H9 (cell line): ENCODE measurements around the gene KCNMA1. TPM values are rescaled to one million over a fixed set of nuclear protein-coding genes. Genes with fewer than 3 reads are reported as not detected.

Experiments used
- DNase-seq: peaks from one replicate; pipeline ENCODE4 v3.0.0-alpha.2; 2017
- H2AFZ ChIP-seq: one replicate; pipeline ENCODE4 v1.6.1; 2013; ENCODE audit warnings: mild to moderate bottlenecking, low read length, control low read depth, moderate library complexity
- H2AK5ac ChIP-seq: 2 replicates; pipeline ENCODE4 v1.6.1; 2013; ENCODE audit warnings: low read length, control low read depth, mixed read lengths; ENCODE audit not compliant: insufficient read length
- H2BK120ac ChIP-seq: one replicate; pipeline ENCODE4 v1.6.1; 2013; ENCODE audit warnings: low read depth, mild to moderate bottlenecking, low read length, control low read depth, inconsistent platforms; ENCODE audit not compliant: poor library complexity, severe bottlenecking
- H2BK12ac ChIP-seq: 2 replicates; pipeline ENCODE4 v1.6.1; 2013; ENCODE audit warnings: low read length, control low read depth, mixed read lengths, low read depth; ENCODE audit not compliant: insufficient read length
- H2BK15ac ChIP-seq: 2 replicates; pipeline ENCODE4 v1.6.1; 2013; ENCODE audit warnings: low read depth, low read length, control low read depth
- H2BK20ac ChIP-seq: one replicate; pipeline ENCODE4 v1.6.1; 2013; ENCODE audit warnings: low read depth, mild to moderate bottlenecking, low read length, control low read depth, inconsistent platforms; ENCODE audit not compliant: poor library complexity, severe bottlenecking
- H2BK5ac ChIP-seq: 2 replicates; pipeline ENCODE4 v1.6.1; 2013; ENCODE audit warnings: low read length, control low read depth, mixed read lengths; ENCODE audit not compliant: insufficient read length
- H3K14ac ChIP-seq: 2 replicates; pipeline ENCODE4 v1.6.1; 2013; ENCODE audit warnings: low read length, control low read depth; ENCODE audit not compliant: insufficient read depth
- H3K18ac ChIP-seq: 2 replicates; pipeline ENCODE4 v1.6.1; 2013; ENCODE audit warnings: low read depth, mild to moderate bottlenecking, mixed read lengths, low read length, control low read depth; ENCODE audit not compliant: insufficient read length
- H3K23ac ChIP-seq: 2 replicates; pipeline ENCODE4 v1.6.1; 2013; ENCODE audit warnings: low read length, control low read depth, mixed read lengths, low read depth; ENCODE audit not compliant: insufficient read length
- H3K23me2 ChIP-seq: 2 replicates; pipeline ENCODE4 v1.6.1; 2013; ENCODE audit warnings: low read depth, mild to moderate bottlenecking, mixed read lengths, low read length, control low read depth; ENCODE audit not compliant: insufficient read length, poor library complexity, severe bottlenecking
- H3K27ac ChIP-seq: 2 replicates; pipeline ENCODE4 v1.5.1; 2013; ENCODE audit warnings: low read length, control low read depth, mixed read lengths, low read depth; ENCODE audit not compliant: insufficient read length
- H3K27me3 ChIP-seq: 2 replicates; pipeline ENCODE4 v1.6.1; 2013; ENCODE audit warnings: low read length, control low read depth, inconsistent platforms; ENCODE audit not compliant: insufficient read depth
- H3K4ac ChIP-seq: 2 replicates; pipeline ENCODE4 v1.6.1; 2013; ENCODE audit warnings: low read depth, mild to moderate bottlenecking, control low read depth, inconsistent platforms, low read length, moderate library complexity
- H3K4me1 ChIP-seq: 2 replicates; pipeline ENCODE4 v1.6.1; 2013; ENCODE audit warnings: low read length, control low read depth, inconsistent platforms; ENCODE audit not compliant: insufficient read depth
- H3K4me2 ChIP-seq: 2 replicates; pipeline ENCODE4 v1.6.1; 2013; ENCODE audit warnings: low read length, control low read depth, mixed read lengths; ENCODE audit not compliant: insufficient read length, insufficient read depth
- H3K56ac ChIP-seq: 2 replicates; pipeline ENCODE4 v1.6.1; 2013; ENCODE audit warnings: low read depth, mild to moderate bottlenecking, mixed read lengths, low read length, control low read depth; ENCODE audit not compliant: insufficient read length
- H3K79me1 ChIP-seq: 2 replicates; pipeline ENCODE4 v1.6.1; 2013; ENCODE audit warnings: low read depth, mild to moderate bottlenecking, moderate library complexity, low read length, control low read depth, inconsistent platforms; ENCODE audit not compliant: insufficient read depth, poor library complexity, severe bottlenecking
- H3K79me2 ChIP-seq: 2 replicates; pipeline ENCODE4 v1.6.1; 2013; ENCODE audit warnings: low read length, control low read depth, inconsistent platforms; ENCODE audit not compliant: insufficient read depth
- H3K9ac ChIP-seq: 2 replicates; pipeline ENCODE4 v1.6.1; 2013; ENCODE audit warnings: low read length, control low read depth, mixed read lengths; ENCODE audit not compliant: insufficient read length; ENCODE audit errors: extremely low read depth
- H3K9me3 ChIP-seq: one replicate; pipeline ENCODE4 v1.6.1; 2013; ENCODE audit warnings: low read depth, low read length, inconsistent platforms; ENCODE audit not compliant: control insufficient read depth
- H3T11ph ChIP-seq: one replicate; pipeline ENCODE4 v1.6.1; 2013; ENCODE audit warnings: mild to moderate bottlenecking, low read length, control low read depth, inconsistent platforms
- H4K20me1 ChIP-seq: one replicate; pipeline ENCODE4 v1.6.1; 2013; ENCODE audit not compliant: control insufficient read depth, insufficient read length, insufficient read depth
- H4K5ac ChIP-seq: 2 replicates; pipeline ENCODE4 v1.6.1; 2013; ENCODE audit warnings: low read depth, mild to moderate bottlenecking, mixed read lengths, low read length, control low read depth; ENCODE audit not compliant: insufficient read length
- H4K8ac ChIP-seq: replicated peaks from 2 replicates; pipeline ENCODE4 v1.6.1; 2013; ENCODE audit warnings: low read length, control low read depth, mixed read lengths, low read depth; ENCODE audit not compliant: insufficient read length
- H4K91ac ChIP-seq: 2 replicates; pipeline ENCODE4 v1.6.1; 2013; ENCODE audit warnings: low read depth, mild to moderate bottlenecking, moderate library complexity, mixed read lengths, low read length, control low read depth; ENCODE audit not compliant: insufficient read length
- H3K27ac Mint-ChIP-seq, 3 experiments: 2 replicates in 2 of 3; 3 replicates in 1 of 3; pipeline ENCODE4 v1.8.0; 2020 to 2021; ENCODE audit warnings: mixed read lengths in 3 of 3, mild to moderate bottlenecking in 1 of 3, moderate library complexity in 1 of 3
- H3K27me3 Mint-ChIP-seq: 2 replicates; pipeline ENCODE4 v1.8.0; 2021; ENCODE audit warnings: low read depth, mild to moderate bottlenecking, moderate library complexity, mixed read lengths
- H3K36me3 Mint-ChIP-seq, 3 experiments: 2 replicates in 2 of 3; 3 replicates in 1 of 3; pipeline ENCODE4 v1.8.0; 2020 to 2021; ENCODE audit warnings: low read depth in 3 of 3, mixed read lengths in 3 of 3; ENCODE audit not compliant: insufficient read depth in 1 of 3
- H3K4me1 Mint-ChIP-seq, 2 experiments: 2 replicates each; pipeline ENCODE4 v1.8.0; 2020; ENCODE audit warnings: mixed read lengths in 2 of 2
- H3K4me3 Mint-ChIP-seq, 2 experiments: 2 replicates in 1 of 2; 3 replicates in 1 of 2; pipeline ENCODE4 v1.8.0; 2020 to 2021; ENCODE audit warnings: mild to moderate bottlenecking in 2 of 2, mixed read lengths in 2 of 2, moderate library complexity in 1 of 2
- H3K9me3 Mint-ChIP-seq, 2 experiments: 2 replicates in 1 of 2; 3 replicates in 1 of 2; pipeline ENCODE4 v1.8.0; 2020; ENCODE audit warnings: mild to moderate bottlenecking in 2 of 2, mixed read lengths in 2 of 2, moderate library complexity in 1 of 2
- WGBS: extraction: QIAGEN DNeasy Blood & Tissue Kit; methylation state at CpG from one replicate; pipeline ENCODE4 v1.1.7; 2013; ENCODE audit warnings: missing lambda C conversion rate, low lambda C conversion rate, mixed read lengths; ENCODE audit not compliant: insufficient read length; ENCODE audit errors: extremely low coverage; 5-methylcytosine and 5-hydroxymethylcytosine counted together
- total RNA-seq: library from RNA; stranded (reverse); gene quantifications from 2 replicates; pipeline ENCODE4 v1.2.1, GENCODE V29; 2021
- TF ChIP-seq, protein P1 (sequence below): fragments of 200-600 bp; sonication (generic); conservative IDR thresholded peaks from 3 replicates; pipeline ENCODE4 v1.8.0; 2021; ENCODE audit warnings: antibody characterized with exemption, mild to moderate bottlenecking

Gene KCNMA1
- total RNA-seq, 1 experiment from 2014 or later = 2.0 TPM

DNA sequence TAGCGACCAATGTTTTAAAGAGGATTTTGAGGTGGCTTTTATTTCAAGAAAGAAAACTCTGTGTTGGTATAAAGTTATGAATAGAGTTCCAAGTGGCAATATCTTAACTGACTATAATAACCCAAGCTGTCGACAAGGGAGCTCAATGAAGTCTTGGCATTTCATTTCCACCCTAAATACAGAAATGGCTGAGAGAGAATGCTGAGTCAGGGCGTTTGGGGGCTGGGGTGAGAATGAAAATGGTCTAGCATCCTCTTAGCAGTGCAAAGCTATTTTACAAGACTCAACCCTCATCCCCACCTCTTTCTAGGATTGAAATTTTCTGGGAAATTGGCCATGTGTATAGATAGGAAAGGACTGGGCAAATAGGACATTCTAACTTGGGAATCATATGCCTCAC lies 759.1 kb downstream of the KCNMA1 start:
- no peak overlapping the region for H4K91ac ChIP-seq
- no peaks in the 10 kb centered on the region for H3K9me3 ChIP-seq
- peaks cover 4 to 13% of the 10 kb centered on the region in 2 experiments; a peak in 3 of 4 replicates for H3K4me1 Mint-ChIP-seq
- H3K79me2 ChIP-seq = no peaks in the 10 kb centered on the region
- H3K27me3 ChIP-seq = no peaks in the 10 kb centered on the region
- no peak overlapping the region for H3K23ac ChIP-seq
- no peak overlapping the region for H4K5ac ChIP-seq
- H2BK5ac ChIP-seq = no peak overlapping the region
- H3K4me1 ChIP-seq = no peaks in the 10 kb centered on the region
- H3K23me2 ChIP-seq = no peaks in the 10 kb centered on the region
- H3K14ac ChIP-seq = no peak overlapping the region
- H4K20me1 ChIP-seq = no peaks in the 10 kb centered on the region
- H3K4ac ChIP-seq = no peak overlapping the region
- H3K9ac ChIP-seq = no peak overlapping the region
- no peak for DNase-seq
- H3K4me2 ChIP-seq = no peak overlapping the region
- WGBS = no CpG with 5 or more reads among the region's 3 CpGs
- H2BK12ac ChIP-seq = no peak overlapping the region
- no peaks in the 10 kb centered on the region for H3K9me3 Mint-ChIP-seq
- no peaks in the 10 kb centered on the region for H3K79me1 ChIP-seq
- no peaks in the 10 kb centered on the region for H3K36me3 Mint-ChIP-seq
- no peaks in the 10 kb centered on the region for H3K27me3 Mint-ChIP-seq
- no peak overlapping the region for H2BK120ac ChIP-seq
- no peak overlapping the region for H3K4me3 Mint-ChIP-seq
- TF ChIP-seq, protein P1, sequence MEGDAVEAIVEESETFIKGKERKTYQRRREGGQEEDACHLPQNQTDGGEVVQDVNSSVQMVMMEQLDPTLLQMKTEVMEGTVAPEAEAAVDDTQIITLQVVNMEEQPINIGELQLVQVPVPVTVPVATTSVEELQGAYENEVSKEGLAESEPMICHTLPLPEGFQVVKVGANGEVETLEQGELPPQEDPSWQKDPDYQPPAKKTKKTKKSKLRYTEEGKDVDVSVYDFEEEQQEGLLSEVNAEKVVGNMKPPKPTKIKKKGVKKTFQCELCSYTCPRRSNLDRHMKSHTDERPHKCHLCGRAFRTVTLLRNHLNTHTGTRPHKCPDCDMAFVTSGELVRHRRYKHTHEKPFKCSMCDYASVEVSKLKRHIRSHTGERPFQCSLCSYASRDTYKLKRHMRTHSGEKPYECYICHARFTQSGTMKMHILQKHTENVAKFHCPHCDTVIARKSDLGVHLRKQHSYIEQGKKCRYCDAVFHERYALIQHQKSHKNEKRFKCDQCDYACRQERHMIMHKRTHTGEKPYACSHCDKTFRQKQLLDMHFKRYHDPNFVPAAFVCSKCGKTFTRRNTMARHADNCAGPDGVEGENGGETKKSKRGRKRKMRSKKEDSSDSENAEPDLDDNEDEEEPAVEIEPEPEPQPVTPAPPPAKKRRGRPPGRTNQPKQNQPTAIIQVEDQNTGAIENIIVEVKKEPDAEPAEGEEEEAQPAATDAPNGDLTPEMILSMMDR = no peak
- no peak overlapping the region for H3T11ph ChIP-seq
- no peak overlapping the region for H2BK15ac ChIP-seq
- H3K27ac ChIP-seq = no peak overlapping the region
- H2AFZ ChIP-seq = no peak overlapping the region
- no peak overlapping the region for H3K27ac Mint-ChIP-seq
- no peak overlapping the region for H3K18ac ChIP-seq
- H4K8ac ChIP-seq = no peak overlapping the region
- no peak overlapping the region for H2AK5ac ChIP-seq
- H2BK20ac ChIP-seq = no peak overlapping the region
- H3K56ac ChIP-seq = no peak overlapping the region
